OCI-LY1 (cell line): Measurements from ENCODE around the gene SPP1.

Experiments used
- H2AFZ ChIP-seq: fragments of 200-600 bp; sonication (generic), shearing (Covaris generic); 2 replicates; pipeline ENCODE4 v1.6.0; 2014; ENCODE audit warnings: antibody characterized with exemption, mild to moderate bottlenecking, low read length
- H3F3A ChIP-seq: fragments of 200-600 bp; sonication (generic), shearing (Covaris generic); 2 replicates; pipeline ENCODE4 v1.6.0; 2014; ENCODE audit warnings: mild to moderate bottlenecking, antibody characterized with exemption, low read length, moderate library complexity; ENCODE audit not compliant: insufficient read depth
- H3K27ac ChIP-seq: fragments of 200-600 bp; sonication (generic); 2 replicates; pipeline ENCODE4 v1.5.1; 2014; ENCODE audit warnings: low read length, mixed run types, mild to moderate bottlenecking, low read depth; ENCODE audit not compliant: poor library complexity, severe bottlenecking
- H3K27me3 ChIP-seq: fragments of 200-600 bp; sonication (generic); 2 replicates; pipeline ENCODE4 v1.6.0; 2014; ENCODE audit warnings: antibody characterized with exemption, mild to moderate bottlenecking, low read length, moderate library complexity; ENCODE audit not compliant: insufficient read depth
- H3K36me3 ChIP-seq: fragments of 200-600 bp; sonication (generic); 2 replicates; pipeline ENCODE4 v1.6.1; 2014; ENCODE audit warnings: mild to moderate bottlenecking, antibody characterized with exemption, low read length, moderate library complexity, mixed read lengths; ENCODE audit not compliant: insufficient read depth
- H3K4me1 ChIP-seq: fragments of 200-600 bp; sonication (generic); 2 replicates; pipeline ENCODE4 v1.5.1; 2014; ENCODE audit warnings: mild to moderate bottlenecking, low read length, moderate library complexity; ENCODE audit not compliant: insufficient read depth, severe bottlenecking
- H3K4me2 ChIP-seq: fragments of 200-600 bp; sonication (generic), shearing (Covaris generic); 2 replicates; pipeline ENCODE4 v1.6.1; 2014; ENCODE audit warnings: low read length
- H3K4me3 ChIP-seq: fragments of 200-600 bp; sonication (generic); 2 replicates; pipeline ENCODE4 v1.5.1; 2014; ENCODE audit warnings: low read length, low read depth, mild to moderate bottlenecking, mixed read lengths; ENCODE audit not compliant: poor library complexity, severe bottlenecking
- H3K79me2 ChIP-seq: fragments of 200-600 bp; shearing (Covaris generic); 2 replicates; pipeline ENCODE4 v1.6.1; 2016; ENCODE audit warnings: mixed run types, low read length, mixed read lengths; ENCODE audit not compliant: insufficient read depth
- H3K9ac ChIP-seq: fragments of 200-600 bp; sonication (generic), shearing (Covaris generic); 2 replicates; pipeline ENCODE4 v1.6.1; 2014; ENCODE audit warnings: mild to moderate bottlenecking, low read length, mixed read lengths
- H3K9me2 ChIP-seq: fragments of 200-600 bp; sonication (generic), shearing (Covaris generic); 2 replicates; pipeline ENCODE4 v1.6.1; 2014; ENCODE audit warnings: low read depth, mild to moderate bottlenecking, low read length, mixed read lengths
- H3K9me3 ChIP-seq: fragments of 200-600 bp; shearing (Covaris generic); 2 replicates; pipeline ENCODE4 v1.6.1; 2014; ENCODE audit warnings: low read length, mixed read lengths
- H4K20me1 ChIP-seq: fragments of 200-600 bp; sonication (generic), shearing (Covaris generic); 2 replicates; pipeline ENCODE4 v1.6.0; 2016; ENCODE audit warnings: mild to moderate bottlenecking, low read length; ENCODE audit not compliant: insufficient read depth
- EZH2 ChIP-seq: fragments of 200-600 bp; sonication (generic), shearing (Covaris generic); IDR thresholded peaks from 2 replicates; pipeline ENCODE4 v1.8.0; 2017; ENCODE audit warnings: borderline replicate concordance, mixed run types, mild to moderate bottlenecking, antibody characterized with exemption, low read length, moderate library complexity, mixed read lengths
- TF ChIP-seq, protein P1 (sequence below): fragments of 200-600 bp; sonication (generic), shearing (Covaris generic); IDR thresholded peaks from 2 replicates; pipeline ENCODE4 v1.5.1; 2017; ENCODE audit warnings: mild to moderate bottlenecking, antibody characterized with exemption, low read length, moderate library complexity, mixed read lengths

SPP1 gene

DNA sequence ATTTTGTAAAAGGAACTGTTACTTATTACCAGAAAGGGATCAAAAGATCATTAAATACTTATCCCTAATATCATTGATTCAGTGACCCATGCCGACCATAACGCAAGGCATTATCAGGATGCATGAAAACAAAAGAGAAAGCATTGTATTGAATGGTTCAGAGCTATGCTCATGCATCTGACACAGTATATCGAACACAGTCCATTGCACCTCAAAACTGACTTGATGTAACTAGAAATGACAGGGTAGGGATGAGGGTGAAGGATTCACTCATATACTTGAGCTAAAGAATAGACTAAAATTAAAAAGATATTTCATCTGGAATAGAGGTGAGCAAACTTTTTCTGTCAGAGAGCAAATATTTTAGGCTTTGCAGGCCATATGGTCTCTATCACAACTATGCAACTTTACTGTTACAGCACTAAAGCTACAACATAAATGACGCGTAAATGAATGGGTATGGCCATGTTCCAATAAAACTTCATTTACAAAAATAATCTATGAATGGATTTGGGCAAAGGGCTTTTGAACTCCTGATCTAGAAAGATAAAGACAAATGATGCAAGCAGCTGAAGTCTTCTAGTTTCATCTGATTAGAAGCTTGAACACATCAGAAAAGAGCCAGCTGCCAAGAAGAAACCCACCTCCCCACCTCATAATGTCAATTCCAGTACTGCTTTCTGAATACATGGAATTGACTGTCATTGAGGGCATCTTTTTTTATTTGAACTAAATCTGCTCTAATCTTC is 12.9 kb upstream of the SPP1 start:
- Histone ChIP-seq H3K9me3 (no peaks in the 10 kb centered on the region), H3K27me3 (no peaks in the 10 kb centered on the region), H3K4me1 (no peaks in the 10 kb centered on the region), H3K27ac (no peak overlapping the region), H3K4me3 (no peak overlapping the region), H3K9ac (no peak overlapping the region), H2AFZ (no peak overlapping the region), H3K4me2 (no peak overlapping the region), H3K79me2 (no peaks in the 10 kb centered on the region), H3K9me2 (no peaks in the 10 kb centered on the region), H3F3A (no peaks in the 10 kb centered on the region), H4K20me1 (no peaks in the 10 kb centered on the region), H3K36me3 (no peaks in the 10 kb centered on the region)
- TF ChIP-seq, protein P1, sequence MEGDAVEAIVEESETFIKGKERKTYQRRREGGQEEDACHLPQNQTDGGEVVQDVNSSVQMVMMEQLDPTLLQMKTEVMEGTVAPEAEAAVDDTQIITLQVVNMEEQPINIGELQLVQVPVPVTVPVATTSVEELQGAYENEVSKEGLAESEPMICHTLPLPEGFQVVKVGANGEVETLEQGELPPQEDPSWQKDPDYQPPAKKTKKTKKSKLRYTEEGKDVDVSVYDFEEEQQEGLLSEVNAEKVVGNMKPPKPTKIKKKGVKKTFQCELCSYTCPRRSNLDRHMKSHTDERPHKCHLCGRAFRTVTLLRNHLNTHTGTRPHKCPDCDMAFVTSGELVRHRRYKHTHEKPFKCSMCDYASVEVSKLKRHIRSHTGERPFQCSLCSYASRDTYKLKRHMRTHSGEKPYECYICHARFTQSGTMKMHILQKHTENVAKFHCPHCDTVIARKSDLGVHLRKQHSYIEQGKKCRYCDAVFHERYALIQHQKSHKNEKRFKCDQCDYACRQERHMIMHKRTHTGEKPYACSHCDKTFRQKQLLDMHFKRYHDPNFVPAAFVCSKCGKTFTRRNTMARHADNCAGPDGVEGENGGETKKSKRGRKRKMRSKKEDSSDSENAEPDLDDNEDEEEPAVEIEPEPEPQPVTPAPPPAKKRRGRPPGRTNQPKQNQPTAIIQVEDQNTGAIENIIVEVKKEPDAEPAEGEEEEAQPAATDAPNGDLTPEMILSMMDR = no peak
- no peak for TF ChIP-seq EZH2

DNA sequence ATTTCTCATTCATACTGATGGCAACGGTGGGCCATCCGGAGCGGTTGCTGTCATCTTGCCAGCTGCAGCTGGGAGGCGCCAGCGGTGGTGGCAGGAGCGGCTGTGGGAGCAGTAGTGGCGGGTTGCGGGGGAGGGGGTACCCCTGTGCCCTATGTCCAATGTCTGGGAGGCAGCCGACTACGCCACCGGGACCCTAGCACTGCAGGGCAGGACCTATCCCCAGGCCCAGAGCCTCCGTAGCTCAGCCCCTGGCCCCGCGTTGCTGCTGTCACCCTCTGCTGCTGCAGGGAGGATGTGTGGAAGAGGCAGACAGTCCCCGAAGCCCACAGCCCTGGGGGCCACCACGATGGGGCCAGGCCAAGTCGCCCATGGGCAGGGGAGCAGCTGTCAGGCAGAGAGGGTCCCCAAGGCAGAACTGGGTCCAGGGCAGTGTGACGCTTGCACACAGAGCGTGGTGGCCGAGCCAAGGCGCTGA is 10.0 kb upstream of the SPP1 start:
- no peaks in the 10 kb centered on the region for H4K20me1 ChIP-seq
- H3K4me1 ChIP-seq = no peaks in the 10 kb centered on the region
- no peak overlapping the region for H2AFZ ChIP-seq
- H3K79me2 ChIP-seq = no peaks in the 10 kb centered on the region
- no peak overlapping the region for H3K4me3 ChIP-seq
- no peaks in the 10 kb centered on the region for H3K9me3 ChIP-seq
- no peaks in the 10 kb centered on the region for H3K27me3 ChIP-seq
- no peak overlapping the region for H3K4me2 ChIP-seq
- TF ChIP-seq, protein P1 = no peak
- TF ChIP-seq EZH2 = no peak
- no peak overlapping the region for H3K9ac ChIP-seq
- no peaks in the 10 kb centered on the region for H3F3A ChIP-seq
- no peak overlapping the region for H3K27ac ChIP-seq
- no peaks in the 10 kb centered on the region for H3K36me3 ChIP-seq
- H3K9me2 ChIP-seq = no peaks in the 10 kb centered on the region

DNA sequence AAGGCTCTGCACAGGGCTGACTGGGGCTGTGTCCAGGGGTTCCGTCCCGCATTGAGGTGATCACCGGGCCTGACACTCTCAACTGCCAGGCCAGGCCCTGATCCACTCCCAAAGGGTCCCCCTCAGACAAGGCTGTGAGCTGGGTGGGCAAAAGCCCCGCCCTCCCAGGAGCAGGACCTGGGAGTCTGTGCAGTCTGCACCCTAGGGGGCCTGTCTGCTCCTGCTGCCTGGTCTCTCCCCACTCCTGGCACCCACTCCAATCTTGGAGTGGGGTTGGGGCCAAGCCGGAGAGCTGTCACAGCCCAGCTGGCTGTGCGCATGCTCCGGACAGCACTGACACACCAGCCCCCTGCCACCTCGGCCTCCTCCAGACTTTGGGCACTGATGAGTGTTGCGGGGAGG is 9.4 kb upstream of the SPP1 start:
- H3K79me2 ChIP-seq = no peaks in the 10 kb centered on the region
- no peaks in the 10 kb centered on the region for H3F3A ChIP-seq
- H3K4me2 ChIP-seq = no peak overlapping the region
- no peaks in the 10 kb centered on the region for H3K27me3 ChIP-seq
- no peak overlapping the region for H3K9ac ChIP-seq
- H4K20me1 ChIP-seq = no peaks in the 10 kb centered on the region
- no peak overlapping the region for H3K27ac ChIP-seq
- H3K4me1 ChIP-seq = no peaks in the 10 kb centered on the region
- no peaks in the 10 kb centered on the region for H3K9me3 ChIP-seq
- TF ChIP-seq, protein P1 = no peak
- TF ChIP-seq EZH2 = no peak
- H2AFZ ChIP-seq = no peak overlapping the region
- H3K9me2 ChIP-seq = no peaks in the 10 kb centered on the region
- no peak overlapping the region for H3K4me3 ChIP-seq
- H3K36me3 ChIP-seq = no peaks in the 10 kb centered on the region
